CD4-positive, alpha-beta T cell (primary cell): ENCODE results near the gene CDK4. TPM values are rescaled to one million over a fixed set of nuclear protein-coding genes. Genes with fewer than 3 reads are reported as not detected.

Experiments used
- ATAC-seq: fragments of 200-7000 bp; cut with Tn5 transposase; one replicate; pipeline ENCODE4 v1.10.0; 2022; ENCODE audit warnings: mild to moderate bottlenecking; ENCODE audit not compliant: poor library complexity
- CTCF ChIA-PET: fragments of 350-600 bp; sonication (Branson Sonifier 250); formaldehyde crosslinking; loops from one replicate; lab custom pipeline; 2021; ENCODE audit warnings: antibody characterized with exemption, inconsistent platforms; lab: Charles Lee
- POLR2A ChIA-PET: fragments of 350-600 bp; sonication (Branson Sonifier 250); formaldehyde crosslinking; loops from one replicate; lab custom pipeline; 2021; ENCODE audit warnings: antibody characterized with exemption, inconsistent platforms; lab: Charles Lee
- DNase-seq, 14 experiments: peaks; one replicate each; pipeline ENCODE4 v3.0.0-alpha.2; 2013 to 2020; ENCODE audit warnings: mixed read lengths in 2 of 14
- H3K27ac ChIP-seq, 2 donors: one replicate each; pipeline versions ENCODE4 v1.5.1 to v1.7.0; 2013; ENCODE audit warnings: low read length in 2 of 2, low read depth in 1 of 2, mild to moderate bottlenecking in 1 of 2
- H3K27me3 ChIP-seq, 2 experiments: 1 replicate in 1 of 2; 2 replicates in 1 of 2; pipeline versions ENCODE4 v1.6.1 to v1.7.0; 2013; ENCODE audit warnings: low read length in 2 of 2, control low read depth in 1 of 2, mild to moderate bottlenecking in 1 of 2, moderate library complexity in 1 of 2; ENCODE audit not compliant: insufficient read depth in 2 of 2, control insufficient read depth in 1 of 2
- H3K36me3 ChIP-seq: one replicate; pipeline ENCODE4 v1.6.1; 2013; ENCODE audit warnings: low read length, control low read depth; ENCODE audit not compliant: insufficient read depth
- H3K4me1 ChIP-seq: one replicate; pipeline ENCODE4 v1.6.1; 2013; ENCODE audit warnings: low read length, control low read depth; ENCODE audit not compliant: insufficient read depth
- H3K4me3 ChIP-seq: one replicate; pipeline ENCODE4 v1.5.1; 2013; ENCODE audit warnings: mild to moderate bottlenecking, low read length, moderate library complexity
- H3K9me3 ChIP-seq, 2 experiments: 1 replicate in 1 of 2; 2 replicates in 1 of 2; pipeline versions ENCODE4 v1.6.1 to v1.7.0; 2013; ENCODE audit warnings: low read length in 2 of 2, mild to moderate bottlenecking in 2 of 2, control low read depth in 1 of 2, moderate library complexity in 1 of 2; ENCODE audit not compliant: control insufficient read depth in 1 of 2, insufficient read depth in 1 of 2
- H3K27ac Mint-ChIP-seq: one replicate; pipeline ENCODE4 v1.8.0; 2020; ENCODE audit warnings: mixed read lengths
- H3K27me3 Mint-ChIP-seq: one replicate; pipeline ENCODE4 v1.8.0; 2021; ENCODE audit warnings: mixed read lengths
- H3K36me3 Mint-ChIP-seq: one replicate; pipeline ENCODE4 v1.8.0; 2021; ENCODE audit warnings: low read depth, mixed read lengths
- H3K4me1 Mint-ChIP-seq: one replicate; pipeline ENCODE4 v1.8.0; 2021; ENCODE audit warnings: low read depth, mixed read lengths
- H3K4me3 Mint-ChIP-seq: one replicate; pipeline ENCODE4 v1.8.0; 2020; ENCODE audit warnings: mild to moderate bottlenecking, mixed read lengths
- H3K9me3 Mint-ChIP-seq: one replicate; pipeline ENCODE4 v1.8.0; 2020; ENCODE audit warnings: mixed read lengths
- CTCF ChIP-seq: fragments of 200-600 bp; IDR thresholded peaks from one replicate; pipeline ENCODE4 v1.8.0; 2022; ENCODE audit warnings: antibody characterized with exemption, mild to moderate bottlenecking
- intact Hi-C, 2 experiments: fragments of 100-400 bp; cut with DNase I in 1 of 2; cut with micrococcal nuclease in 1 of 2; formaldehyde crosslinking; loops; one replicate each; pipeline versions ENCODE4 v1.15.1 to v1.9.0; 2023 to 2025; cut with DNase I, micrococcal nuclease
- total RNA-seq, 174 experiments: library from RNA in 2 of 174; stranded (reverse) in 2 of 174; gene quantifications; one replicate each; pipeline ENCODE4 v1.2.3 and lab custom pipeline; 2021 to 2026

Gene CDK4
- total RNA-seq, 2 experiments from 2014 or later: 8.7 to 10.8 TPM

GRCh38 chr12:57762463-57762862 lies 10.4 kb upstream of the CDK4 start:
- intact Hi-C loops: no loop called here
- H3K27ac Mint-ChIP-seq: no peak overlapping the region
- no peak for TF ChIP-seq CTCF
- Histone ChIP-seq H3K27me3 (peaks cover 27 to 28% of the 10 kb centered on the region in 2 experiments), H3K27ac (no peak overlapping the region), H3K9me3 (peaks cover 0 to 10% of the 10 kb centered on the region in 2 experiments), H3K36me3 (peaks cover 17% of the 10 kb centered on the region), H3K4me3 (no peak overlapping the region), H3K4me1 (peaks cover 36% of the 10 kb centered on the region)
- peaks cover 35% of the 10 kb centered on the region for H3K27me3 Mint-ChIP-seq
- H3K36me3 Mint-ChIP-seq: peaks cover 21% of the 10 kb centered on the region
- DNase-seq (no peak), ATAC-seq (no peak)
- POLR2A ChIA-PET: interaction anchor here (1.3 kb wide), 1 partner anchor 21 kb away, joined by 3 read pairs; the partner anchor contains the start of gene TSFM
- CTCF ChIA-PET: no interaction called here
- H3K9me3 Mint-ChIP-seq: no peaks in the 10 kb centered on the region
- H3K4me3 Mint-ChIP-seq: no peak overlapping the region
- peaks cover 52% of the 10 kb centered on the region for H3K4me1 Mint-ChIP-seq

- Mint-ChIP-seq H3K27ac (no peak overlapping the region), H3K36me3 (peaks cover 27% of the 10 kb centered on the region), H3K4me1 (peaks cover 53% of the 10 kb centered on the region), H3K27me3 (peaks cover 32% of the 10 kb centered on the region), H3K4me3 (no peak overlapping the region), H3K9me3 (no peaks in the 10 kb centered on the region)
- ATAC-seq (no peak), DNase-seq (no peak)
- H3K27me3 ChIP-seq: peaks cover 19 to 23% of the 10 kb centered on the region in 2 experiments
- H3K4me1 ChIP-seq: peaks cover 38% of the 10 kb centered on the region
- H3K36me3 ChIP-seq: peaks cover 17% of the 10 kb centered on the region
- no peak overlapping the region for H3K4me3 ChIP-seq
- no peak for TF ChIP-seq CTCF
- POLR2A ChIA-PET: interaction anchor here (1.3 to 2.6 kb wide), 2 partner anchors 22 to 135 kb away, joined by 3 to 7 read pairs; partner anchors contain the start of gene TSFM
- H3K9me3 ChIP-seq: peaks cover 0 to 5% of the 10 kb centered on the region in 2 experiments
- H3K27ac ChIP-seq: no peak overlapping the region
- CTCF ChIA-PET: no interaction called here
- intact Hi-C loops: no loop called here
These were observed 9.4 kb upstream of the CDK4 start for GRCh38 chr12:57761391-57761998.

- intact Hi-C loops: no loop called here
- POLR2A ChIA-PET: interaction anchor here (0.7 to 2.6 kb wide), 4 partner anchors 12 to 136 kb away, joined by 3 to 7 read pairs (median 4); partner anchors contain the start of genes EEF1AKMT3, METTL1 and OS9
These were observed 8.4 kb upstream of the CDK4 start for GRCh38 chr12:57760347-57760982.

More at GRCh38 chr12:57760347-57760982, 8.4 kb upstream of the CDK4 start:
- Histone ChIP-seq H3K27ac (no peak overlapping the region), H3K36me3 (peaks cover 17% of the 10 kb centered on the region), H3K9me3 (no peaks in the 10 kb centered on the region), H3K27me3 (peaks cover 8 to 13% of the 10 kb centered on the region in 2 experiments), H3K4me1 (peaks cover 35% of the 10 kb centered on the region), H3K4me3 (no peak overlapping the region)
- peaks cover 51% of the 10 kb centered on the region for H3K4me1 Mint-ChIP-seq
- no peak overlapping the region for H3K27ac Mint-ChIP-seq
- H3K4me3 Mint-ChIP-seq: no peak overlapping the region
- DNase-seq (no peak), ATAC-seq (no peak)
- H3K36me3 Mint-ChIP-seq: peaks cover 33% of the 10 kb centered on the region
- TF ChIP-seq CTCF: no peak
- no peaks in the 10 kb centered on the region for H3K9me3 Mint-ChIP-seq
- H3K27me3 Mint-ChIP-seq: peaks cover 24% of the 10 kb centered on the region
- CTCF ChIA-PET: no interaction called here
